Stimulated activated CD4-positive, alpha-beta T cell treated with anti-CD3 and anti-CD28 coated beads, Interleukin-1b, Interleukin-23, amount 100 ng/mL, for 24 hours (primary cell): ENCODE results near the gene B3GNT8.
"Not testable (repeated sequence)": the region's sequence is repeated elsewhere in the genome, so short reads cannot be mapped to it uniquely, and the experiment has no call there.

Experiments
- DNase-seq, 4 experiments: peaks; one replicate each; pipeline ENCODE4 v3.0.0-alpha.2; 2020; ENCODE audit warnings: low read depth in 4 of 4, low spot score in 1 of 4

B3GNT8 gene

GRCh38 chr19:41437944-41438574 lies 10.9 kb upstream of the B3GNT8 start:
- DNase-seq, result no peak

- no peak for DNase-seq
These were observed 9.4 kb upstream of the B3GNT8 start for GRCh38 chr19:41436674-41436951.

GRCh38 chr19:41435936-41436673 lies 8.9 kb upstream of the B3GNT8 start:
- DNase-seq, result no peak

GRCh38 chr19:41435376-41435775 lies 8.2 kb upstream of the B3GNT8 start:
- DNase-seq, result not testable (repeated sequence)

- DNase-seq, result no peak
These were observed 7.3 kb upstream of the B3GNT8 start for GRCh38 chr19:41434450-41434849.

- no peak for DNase-seq
These were observed 6.0 kb upstream of the B3GNT8 start for GRCh38 chr19:41433171-41433570.

GRCh38 chr19:41431426-41432386 lies 4.5 kb upstream of the B3GNT8 start:
- DNase-seq, result no peak

GRCh38 chr19:41430922-41431321 lies 3.7 kb upstream of the B3GNT8 start:
- no peak for DNase-seq

- DNase-seq, result no peak
These were observed 1.3 kb upstream of the B3GNT8 start for GRCh38 chr19:41428481-41428859.

GRCh38 chr19:41427647-41428480 lies 690 bp upstream of the B3GNT8 start:
- DNase-seq, result no peak

- no peak for DNase-seq
These were observed 895 bp downstream of the B3GNT8 start for GRCh38 chr19:41426116-41426841.

- no peak for DNase-seq
These were observed 1.7 kb downstream of the B3GNT8 start for GRCh38 chr19:41425174-41426115.

- DNase-seq, result no peak
These were observed 2.6 kb downstream of the B3GNT8 start for GRCh38 chr19:41424335-41425173.

- DNase-seq, result no peak
These were observed 4.2 kb downstream of the B3GNT8 start for GRCh38 chr19:41422955-41423354.

GRCh38 chr19:41422456-41422855 lies 4.7 kb downstream of the B3GNT8 start:
- no peak for DNase-seq

- no peak for DNase-seq
These were observed 5.2 kb downstream of the B3GNT8 start for GRCh38 chr19:41421973-41422372.

- no peak for DNase-seq
These were observed 5.9 kb downstream of the B3GNT8 start for GRCh38 chr19:41421314-41421713.

- no peak for DNase-seq
These were observed 6.9 kb downstream of the B3GNT8 start for GRCh38 chr19:41420101-41420880.
